T-helper 17 cell (primary cell): Measurements from ENCODE around the gene USP6NL. TPM values are rescaled to one million over a fixed set of nuclear protein-coding genes. Genes with fewer than 3 reads are reported as not detected.

ENCODE experiments used
- ATAC-seq: fragments of 150-1000 bp; cut with Tn5 transposase; 2 replicates; pipeline ENCODE4 v1.10.0; 2021; ENCODE audit warnings: mild to moderate bottlenecking, moderate library complexity
- DNase-seq, 3 donors: peaks; one replicate each; pipeline versions ENCODE4 v3.0.0 to v3.0.0-alpha.2; 2020 to 2021
- H3K9me3 ChIP-seq: one replicate; pipeline ENCODE4 v1.7.0; 2013; ENCODE audit warnings: low read length, mild to moderate bottlenecking; ENCODE audit not compliant: control insufficient read depth, poor library complexity, severe bottlenecking
- H3K27ac Mint-ChIP-seq: one replicate; pipeline ENCODE4 v1.8.0; 2022; ENCODE audit warnings: mild to moderate bottlenecking, moderate library complexity, mixed read lengths
- H3K27me3 Mint-ChIP-seq: one replicate; pipeline ENCODE4 v1.8.0; 2022; ENCODE audit warnings: mixed read lengths
- H3K36me3 Mint-ChIP-seq: one replicate; pipeline ENCODE4 v1.8.0; 2022; ENCODE audit warnings: low read depth, mixed read lengths
- H3K4me1 Mint-ChIP-seq: one replicate; pipeline ENCODE4 v1.8.0; 2022; ENCODE audit warnings: mild to moderate bottlenecking, mixed read lengths
- H3K4me3 Mint-ChIP-seq: one replicate; pipeline ENCODE4 v1.8.0; 2022; ENCODE audit warnings: mild to moderate bottlenecking, moderate library complexity, mixed read lengths
- total RNA-seq, 4 donors: library from RNA in 2 of 4; stranded (reverse) in 2 of 4; gene quantifications; one replicate each; pipeline ENCODE4 v1.2.3 and lab custom pipeline; 2022 to 2026

Gene USP6NL
- total RNA-seq, 2 donors from 2014 or later: 2.5 to 5.6 TPM

DNA sequence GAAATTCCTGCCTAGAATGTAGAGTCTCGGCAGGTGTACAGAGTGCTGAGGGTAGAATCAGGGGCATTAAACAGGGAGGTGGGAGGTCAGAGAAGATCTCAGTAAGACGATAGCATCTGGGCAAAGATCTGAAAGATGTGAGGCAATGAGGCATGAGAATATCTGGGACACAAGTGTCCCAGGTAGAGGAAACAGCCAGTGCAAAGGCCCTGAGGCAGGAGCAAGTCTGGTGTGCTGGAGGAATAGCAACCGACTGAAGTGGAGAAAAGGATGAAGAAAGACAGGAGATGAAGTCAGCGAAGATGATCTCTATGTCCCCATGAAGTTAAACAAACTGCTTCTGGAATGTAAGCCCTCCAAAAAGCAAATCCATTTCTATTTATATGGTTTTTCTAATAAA is 84.4 kb downstream of the USP6NL start:
- Mint-ChIP-seq H3K4me1 (peaks cover 15% of the 10 kb centered on the region), H3K27me3 (peaks cover 7% of the 10 kb centered on the region), H3K36me3 (peaks cover 9% of the 10 kb centered on the region), H3K27ac (no peak overlapping the region), H3K4me3 (peak overlapping the region; percentile 15)
- no peak for ATAC-seq
- no peaks in the 10 kb centered on the region for H3K9me3 ChIP-seq
- DNase-seq: no peak

DNA sequence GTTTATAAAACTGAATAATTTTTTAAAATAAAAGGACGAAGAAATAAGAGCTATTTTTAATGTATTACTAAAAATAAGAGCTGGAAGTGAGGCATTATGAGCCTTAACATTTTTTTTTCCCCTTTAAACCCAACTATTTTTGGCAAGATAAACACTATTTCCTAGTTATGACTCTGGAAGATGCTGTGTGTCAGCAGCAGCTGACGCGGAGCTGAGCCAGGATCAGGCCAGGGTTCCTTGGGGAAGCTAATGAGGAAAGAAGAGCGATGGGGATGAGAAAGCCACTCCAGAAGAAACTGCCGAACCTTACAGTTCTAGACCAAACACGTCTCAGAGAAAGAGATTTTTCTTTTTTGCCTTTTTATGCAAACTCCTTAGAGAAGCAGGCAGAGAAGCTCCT is 85.9 kb downstream of the USP6NL start:
- H3K4me3 Mint-ChIP-seq: no peak overlapping the region
- DNase-seq (no peak), ATAC-seq (no peak)
- no peaks in the 10 kb centered on the region for H3K9me3 ChIP-seq
- H3K27ac Mint-ChIP-seq: no peak overlapping the region
- H3K4me1 Mint-ChIP-seq: peaks cover 15% of the 10 kb centered on the region
- H3K36me3 Mint-ChIP-seq: peaks cover 9% of the 10 kb centered on the region
- H3K27me3 Mint-ChIP-seq: peaks cover 7% of the 10 kb centered on the region

DNA sequence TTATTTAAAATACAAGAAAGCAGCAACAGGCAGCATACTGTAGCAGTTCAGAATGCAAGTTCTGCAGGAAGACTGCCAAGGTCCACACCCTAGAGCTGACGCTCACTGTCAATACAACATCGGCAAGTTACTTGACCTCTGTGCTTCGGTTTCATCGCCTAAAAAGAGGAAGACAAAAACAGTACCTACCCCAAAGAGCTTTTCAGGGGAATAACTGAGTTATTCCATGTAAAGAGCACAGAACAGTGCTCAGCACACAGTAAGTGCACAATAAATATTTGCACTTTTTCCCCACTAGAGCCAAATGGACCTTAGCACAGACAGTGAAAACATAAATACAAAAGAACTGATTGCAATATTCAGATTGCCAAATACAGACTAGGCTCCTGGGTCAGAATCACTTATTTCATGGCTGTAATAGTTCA is 88.6 kb downstream of the USP6NL start:
- ATAC-seq: no peak
- H3K36me3 Mint-ChIP-seq: peaks cover 9% of the 10 kb centered on the region
- H3K27me3 Mint-ChIP-seq: peaks cover 7% of the 10 kb centered on the region

DNA sequence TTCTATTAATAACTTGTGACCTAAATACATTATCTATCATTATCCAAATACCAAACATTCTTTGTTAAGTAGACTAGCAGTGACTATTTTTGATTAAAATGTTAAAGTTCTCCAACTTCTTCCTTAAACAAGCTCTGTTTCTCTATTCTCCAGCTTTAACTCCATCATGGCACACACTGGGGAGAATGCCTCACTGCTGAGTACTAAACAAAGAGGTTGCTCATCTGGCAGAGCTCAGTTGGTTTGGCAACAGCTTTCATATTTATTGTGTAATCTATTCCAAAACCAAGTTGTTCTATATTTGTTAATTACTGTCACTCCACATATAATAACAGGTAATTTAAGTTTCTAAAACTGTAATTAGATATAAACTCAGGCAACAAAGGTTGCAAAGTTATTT is 89.6 kb downstream of the USP6NL start:
- peaks cover 7% of the 10 kb centered on the region for H3K27me3 Mint-ChIP-seq
- no peak for DNase-seq
- no peak overlapping the region for H3K27ac Mint-ChIP-seq
- no peak overlapping the region for H3K4me3 Mint-ChIP-seq
- no peaks in the 10 kb centered on the region for H3K9me3 ChIP-seq
- H3K36me3 Mint-ChIP-seq: peaks cover 6% of the 10 kb centered on the region
- peaks cover 6% of the 10 kb centered on the region for H3K4me1 Mint-ChIP-seq
- no peak for ATAC-seq

More for the DNA sequence above, 88.6 kb downstream of the USP6NL start:
- no peaks in the 10 kb centered on the region for H3K9me3 ChIP-seq
- peaks cover 9% of the 10 kb centered on the region for H3K4me1 Mint-ChIP-seq
- DNase-seq: no peak
- no peak overlapping the region for H3K27ac Mint-ChIP-seq
- no peak overlapping the region for H3K4me3 Mint-ChIP-seq

DNA sequence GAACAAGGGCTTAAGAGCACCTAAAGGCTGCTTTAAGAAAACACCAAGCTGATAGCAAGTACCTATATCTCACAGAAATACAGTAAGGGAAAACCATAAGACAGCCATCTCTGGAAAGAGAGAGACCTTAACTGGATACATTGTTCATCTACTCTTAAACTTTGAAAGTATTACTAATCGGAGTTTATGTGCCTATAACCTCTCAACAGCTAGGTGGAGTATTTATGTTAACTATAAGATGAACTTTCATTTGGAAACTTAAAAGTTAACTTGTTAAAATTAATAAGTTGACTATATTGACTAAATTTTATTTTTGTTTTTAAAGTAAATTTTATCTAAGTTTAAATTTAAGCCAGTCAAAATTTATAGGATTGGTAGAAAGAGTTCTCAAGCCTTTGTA is 90.6 kb downstream of the USP6NL start:
- DNase-seq (no peak), ATAC-seq (no peak)
- no peaks in the 10 kb centered on the region for H3K9me3 ChIP-seq
- no peak overlapping the region for H3K4me3 Mint-ChIP-seq
- no peak overlapping the region for H3K27ac Mint-ChIP-seq
- H3K4me1 Mint-ChIP-seq: peaks cover 1% of the 10 kb centered on the region
- peaks cover 2% of the 10 kb centered on the region for H3K27me3 Mint-ChIP-seq
- peaks cover 1% of the 10 kb centered on the region for H3K36me3 Mint-ChIP-seq

DNA sequence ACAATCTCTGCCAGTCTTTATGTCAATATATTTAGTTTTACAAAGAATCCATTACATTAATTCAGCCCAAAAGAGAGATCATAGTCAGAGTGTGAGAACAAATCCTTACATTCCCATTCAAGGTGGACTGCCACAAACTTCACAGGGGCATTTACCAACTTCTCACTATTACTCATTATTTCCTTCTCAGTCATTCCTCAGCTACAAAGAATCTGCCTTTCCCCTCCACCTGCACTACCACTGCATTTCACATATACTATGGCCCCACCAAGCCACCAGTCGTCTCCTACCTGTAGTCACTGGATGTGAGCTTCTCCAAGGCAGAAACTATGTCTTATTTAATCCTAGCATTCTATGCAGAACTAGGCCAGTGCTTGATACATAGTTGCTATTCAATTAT is 94.3 kb downstream of the USP6NL start:
- DNase-seq (no peak), ATAC-seq (no peak)
- peaks cover 11% of the 10 kb centered on the region for H3K27me3 Mint-ChIP-seq
- H3K9me3 ChIP-seq: no peaks in the 10 kb centered on the region
- H3K4me3 Mint-ChIP-seq: no peak overlapping the region
- peaks cover under 1% of the 10 kb centered on the region for H3K36me3 Mint-ChIP-seq
- no peaks in the 10 kb centered on the region for H3K4me1 Mint-ChIP-seq
- no peak overlapping the region for H3K27ac Mint-ChIP-seq

DNA sequence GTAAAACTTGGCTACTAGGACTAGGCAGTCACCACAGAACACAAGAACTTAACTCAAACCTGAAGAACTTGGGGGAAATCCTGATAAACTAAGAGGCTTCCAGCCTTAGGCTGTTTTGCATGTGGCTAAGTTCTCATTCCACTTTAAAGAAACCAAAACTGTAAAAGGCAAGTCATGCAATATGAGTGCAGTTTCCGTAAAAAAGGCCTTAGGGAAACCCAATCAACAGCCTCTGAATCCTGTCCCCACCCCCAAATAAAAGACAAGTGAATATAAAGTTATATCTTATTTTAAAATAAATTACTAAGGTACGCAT is 95.1 kb downstream of the USP6NL start:
- Mint-ChIP-seq H3K4me1 (no peaks in the 10 kb centered on the region), H3K4me3 (no peak overlapping the region), H3K27me3 (peaks cover 16% of the 10 kb centered on the region), H3K27ac (no peak overlapping the region), H3K36me3 (peaks cover 2% of the 10 kb centered on the region)
- no peaks in the 10 kb centered on the region for H3K9me3 ChIP-seq
- DNase-seq: no peak
- ATAC-seq: no peak

DNA sequence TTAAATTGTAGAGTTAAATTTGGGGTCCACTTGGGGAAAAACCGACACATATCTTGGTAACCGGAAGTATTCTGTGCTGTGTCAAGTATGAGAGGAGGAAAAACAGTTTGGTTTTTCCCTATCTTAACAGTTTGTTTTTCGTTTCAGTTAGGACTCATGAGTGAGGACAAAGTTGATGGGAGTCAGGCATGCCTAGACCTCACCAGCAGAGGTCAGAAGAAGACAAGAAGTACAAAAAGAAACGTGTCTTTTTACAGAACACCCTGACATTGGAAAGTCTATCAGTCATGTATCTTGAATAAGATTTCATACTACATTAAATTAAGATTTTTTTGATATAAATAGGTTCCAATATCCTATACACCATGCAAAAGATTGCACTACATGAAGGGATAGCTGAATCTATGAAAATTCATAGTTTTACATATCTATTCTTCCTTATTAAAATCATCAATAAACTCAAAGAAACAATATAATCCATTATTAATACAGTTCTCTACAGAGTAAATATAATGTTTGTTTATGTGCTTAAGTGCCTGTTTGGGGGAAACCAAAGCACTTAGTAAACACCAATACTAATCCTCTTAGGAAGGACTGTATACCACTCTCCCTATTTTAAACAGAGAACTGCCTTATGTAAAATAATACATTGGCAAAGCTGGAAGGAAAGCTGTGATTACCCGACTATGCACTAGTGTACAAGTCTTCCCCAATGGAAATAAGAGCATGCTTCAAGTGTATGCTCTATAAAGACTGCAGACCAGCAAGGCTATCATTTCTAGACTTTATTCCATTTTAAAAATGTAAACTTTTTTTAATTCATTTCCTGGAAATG is 95.6 kb downstream of the USP6NL start:
- no peak overlapping the region for H3K27ac Mint-ChIP-seq
- H3K9me3 ChIP-seq: no peaks in the 10 kb centered on the region
- DNase-seq (peak in 1 of 3 donors; percentile 17), ATAC-seq (peak; percentile 72)
- peaks cover 2% of the 10 kb centered on the region for H3K36me3 Mint-ChIP-seq
- no peaks in the 10 kb centered on the region for H3K4me1 Mint-ChIP-seq
- H3K27me3 Mint-ChIP-seq: peaks cover 16% of the 10 kb centered on the region
- no peak overlapping the region for H3K4me3 Mint-ChIP-seq

DNA sequence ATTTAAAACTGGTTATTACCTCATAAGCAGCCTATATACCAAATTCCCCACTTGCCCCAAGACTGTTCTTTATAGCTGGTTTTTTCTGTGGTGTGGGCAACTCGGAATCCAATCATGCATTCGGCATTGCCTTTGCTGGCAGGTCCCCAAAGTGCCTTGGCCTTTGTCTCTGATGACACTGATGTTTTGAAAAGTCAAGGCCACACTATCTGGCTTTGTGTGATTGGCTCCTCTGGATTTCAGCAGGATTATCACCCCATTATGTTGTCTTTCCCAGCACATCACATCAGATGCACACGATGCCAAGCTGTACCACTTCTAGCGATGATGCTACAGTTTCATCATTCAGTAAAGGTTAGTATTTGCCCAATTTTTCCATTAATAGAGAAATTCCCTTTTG is 97.7 kb downstream of the USP6NL start:
- H3K9me3 ChIP-seq: no peaks in the 10 kb centered on the region
- Mint-ChIP-seq H3K4me3 (no peak overlapping the region), H3K27ac (no peak overlapping the region), H3K27me3 (peaks cover 16% of the 10 kb centered on the region), H3K36me3 (peaks cover 2% of the 10 kb centered on the region), H3K4me1 (no peaks in the 10 kb centered on the region)
- ATAC-seq (no peak), DNase-seq (no peak)

DNA sequence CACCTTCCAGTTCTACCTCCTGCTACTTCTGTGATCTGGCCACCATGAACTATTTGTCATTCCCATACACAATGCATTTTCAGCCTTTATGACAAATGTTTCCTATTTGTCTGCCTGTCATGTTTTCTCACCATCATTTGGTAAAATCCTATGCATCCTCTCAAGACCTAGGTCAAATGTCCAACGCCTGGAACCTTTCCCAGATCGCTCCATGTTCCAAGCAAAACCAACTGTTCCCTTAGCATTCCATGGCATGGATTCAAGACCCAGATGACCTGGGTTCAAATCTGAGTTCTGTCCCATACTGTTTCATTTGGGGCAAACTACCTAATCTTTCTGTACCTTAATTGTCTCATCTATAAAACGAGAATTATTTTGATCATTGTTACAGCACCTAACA is 98.9 kb downstream of the USP6NL start:
- no peak for ATAC-seq
- H3K27me3 Mint-ChIP-seq: peaks cover 16% of the 10 kb centered on the region
- peaks cover 2% of the 10 kb centered on the region for H3K36me3 Mint-ChIP-seq
- no peaks in the 10 kb centered on the region for H3K4me1 Mint-ChIP-seq
- H3K9me3 ChIP-seq: no peaks in the 10 kb centered on the region
- H3K27ac Mint-ChIP-seq: no peak overlapping the region
- H3K4me3 Mint-ChIP-seq: no peak overlapping the region
- no peak for DNase-seq

DNA sequence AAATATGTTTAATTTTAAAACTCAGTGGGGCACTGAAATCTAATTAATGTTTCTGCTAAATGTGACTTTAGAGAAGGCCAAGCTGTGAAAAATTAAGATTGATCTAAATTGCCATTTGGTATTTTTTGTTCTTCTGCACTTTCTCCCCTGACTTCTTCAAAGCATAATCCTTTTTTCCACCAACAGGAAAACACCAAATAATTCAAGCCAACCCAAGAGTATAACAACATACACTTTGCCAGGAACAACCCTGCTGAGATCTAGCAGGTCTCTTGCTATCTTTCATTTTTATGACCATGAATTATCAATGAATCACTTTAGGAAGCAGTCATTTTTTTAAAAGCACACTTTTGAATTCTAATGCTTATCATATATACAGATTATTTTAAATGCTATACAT is 100.1 kb downstream of the USP6NL start:
- no peak for DNase-seq

DNA sequence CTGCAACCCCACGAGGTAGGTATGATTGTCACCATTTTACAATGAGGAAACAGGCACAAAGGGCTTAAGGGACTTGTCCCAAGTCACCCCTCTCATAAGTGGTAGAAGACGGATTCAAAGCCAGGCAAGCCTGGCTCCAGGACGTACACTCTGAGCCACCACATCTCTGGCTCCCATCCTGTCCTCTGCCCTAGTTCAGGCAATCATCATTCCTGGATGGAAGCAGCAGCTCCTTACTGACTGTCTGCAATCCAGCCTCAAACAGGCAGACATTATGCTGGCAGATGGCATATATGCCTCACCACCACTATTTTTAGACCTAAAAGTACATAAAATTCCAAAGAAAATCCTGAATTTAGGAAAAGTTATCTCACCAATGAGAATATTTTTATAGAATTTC is 100.7 kb downstream of the USP6NL start:
- Mint-ChIP-seq H3K36me3 (peaks cover 2% of the 10 kb centered on the region), H3K4me3 (no peak overlapping the region), H3K27me3 (peaks cover 16% of the 10 kb centered on the region), H3K27ac (no peak overlapping the region), H3K4me1 (no peaks in the 10 kb centered on the region)
- DNase-seq (no peak), ATAC-seq (no peak)
- no peaks in the 10 kb centered on the region for H3K9me3 ChIP-seq

More for the DNA sequence above, 100.1 kb downstream of the USP6NL start:
- H3K9me3 ChIP-seq: no peaks in the 10 kb centered on the region
- H3K36me3 Mint-ChIP-seq: peaks cover 2% of the 10 kb centered on the region
- H3K4me3 Mint-ChIP-seq: no peak overlapping the region
- H3K27ac Mint-ChIP-seq: no peak overlapping the region
- ATAC-seq: no peak
- H3K4me1 Mint-ChIP-seq: no peaks in the 10 kb centered on the region
- H3K27me3 Mint-ChIP-seq: peaks cover 16% of the 10 kb centered on the region

DNA sequence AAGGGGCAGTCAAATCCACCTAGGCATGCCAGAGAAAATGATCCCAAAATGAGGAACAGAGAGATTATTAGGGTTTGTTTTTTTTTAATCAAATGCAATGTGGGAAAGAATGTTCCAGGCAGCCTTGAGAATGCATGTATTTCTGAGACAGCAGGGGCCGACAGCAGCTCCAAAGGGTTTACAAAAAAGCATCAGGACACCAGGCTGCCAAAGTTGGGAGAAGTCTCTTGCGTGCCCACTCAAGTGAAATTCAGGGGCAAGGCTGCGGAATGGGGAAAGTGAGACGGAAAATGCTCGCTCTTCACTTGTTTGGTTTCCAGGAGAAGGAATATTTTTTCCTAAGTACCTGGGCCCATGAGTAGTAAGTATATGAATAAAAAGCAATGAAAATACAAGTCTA is 101.2 kb downstream of the USP6NL start:
- DNase-seq (no peak), ATAC-seq (no peak)
- Mint-ChIP-seq H3K27ac (no peak overlapping the region), H3K4me3 (no peak overlapping the region), H3K36me3 (peaks cover 2% of the 10 kb centered on the region), H3K27me3 (peaks cover 12% of the 10 kb centered on the region), H3K4me1 (no peaks in the 10 kb centered on the region)
- no peaks in the 10 kb centered on the region for H3K9me3 ChIP-seq

DNA sequence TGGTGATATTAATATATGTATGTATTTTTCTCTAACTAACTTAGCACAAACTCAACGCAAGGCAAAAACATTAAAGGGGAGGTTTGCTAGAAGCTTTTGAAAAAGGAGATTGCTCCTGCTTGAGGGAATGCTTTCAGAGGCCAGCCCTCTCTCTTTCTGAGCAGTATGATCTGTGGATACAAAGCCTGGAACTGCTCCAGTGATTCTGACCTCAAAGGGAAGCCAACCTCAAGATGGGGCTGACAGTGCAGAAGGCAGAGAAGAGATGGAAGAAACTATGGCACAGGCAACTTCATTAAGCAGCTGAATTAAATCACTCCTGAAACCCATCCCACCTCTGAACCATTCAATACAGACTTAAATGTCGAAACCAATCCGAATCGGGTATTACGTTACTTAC is 102.4 kb downstream of the USP6NL start:
- no peak for ATAC-seq
- Mint-ChIP-seq H3K36me3 (peaks cover 2% of the 10 kb centered on the region), H3K27me3 (peaks cover 18% of the 10 kb centered on the region), H3K4me1 (peaks cover 2% of the 10 kb centered on the region), H3K27ac (no peak overlapping the region), H3K4me3 (no peak overlapping the region)
- DNase-seq: no peak
- no peaks in the 10 kb centered on the region for H3K9me3 ChIP-seq
